OCI-LY3 (cell line): ENCODE results near the gene UPB1.

Experiments used
- EZH2phosphoT487 ChIP-seq: fragments of 200-600 bp; shearing (Covaris generic); IDR thresholded peaks from 2 replicates; pipeline ENCODE4 v1.6.1; 2018; ENCODE audit warnings: antibody characterized with exemption, mixed run types, low read depth
- TF ChIP-seq, protein P1 (sequence below): fragments of 200-600, 300-600 bp; sonication (generic); IDR thresholded peaks from 2 replicates; pipeline ENCODE4 v1.5.1; 2014; ENCODE audit warnings: antibody characterized with exemption, low read length, low read depth

DNA sequence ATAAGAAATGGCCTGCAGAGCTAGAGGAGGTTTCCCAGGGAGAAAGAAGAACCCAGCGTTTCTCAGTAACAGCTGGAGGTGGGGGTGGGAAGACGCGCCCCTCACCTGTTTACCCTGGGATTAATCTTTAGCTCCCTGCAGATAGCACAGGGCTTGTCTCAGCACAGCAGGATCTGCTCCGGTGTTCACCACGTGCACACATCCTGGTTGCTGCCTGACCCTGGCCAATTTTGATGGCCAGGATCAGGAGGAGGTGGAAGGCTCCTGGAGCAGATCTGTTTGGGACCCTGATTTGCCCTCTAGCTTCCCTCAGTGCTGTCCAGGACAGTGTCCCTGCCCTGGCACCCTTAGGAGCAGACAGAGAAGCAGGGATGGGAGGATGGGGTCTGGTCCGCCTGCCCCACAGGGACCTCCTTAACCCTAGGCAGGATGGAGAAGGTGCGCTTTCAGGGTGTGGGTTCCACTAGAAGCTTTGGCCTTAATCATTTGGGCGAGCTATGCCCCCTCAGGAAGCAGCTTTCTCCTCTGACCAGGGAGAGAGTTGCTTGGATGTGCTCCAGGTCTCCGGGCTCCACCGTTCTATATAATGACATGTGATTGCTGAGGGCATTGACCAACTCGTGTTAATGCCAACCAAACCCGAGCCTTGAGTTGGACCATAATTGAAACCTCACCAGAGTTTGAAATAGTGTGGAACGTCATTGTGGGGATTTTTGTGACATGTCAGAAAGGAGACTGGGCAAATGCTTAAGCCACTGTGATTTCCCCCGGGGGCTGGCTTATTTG lies 19.3 kb downstream of the UPB1 start:
- TF ChIP-seq, protein P1, sequence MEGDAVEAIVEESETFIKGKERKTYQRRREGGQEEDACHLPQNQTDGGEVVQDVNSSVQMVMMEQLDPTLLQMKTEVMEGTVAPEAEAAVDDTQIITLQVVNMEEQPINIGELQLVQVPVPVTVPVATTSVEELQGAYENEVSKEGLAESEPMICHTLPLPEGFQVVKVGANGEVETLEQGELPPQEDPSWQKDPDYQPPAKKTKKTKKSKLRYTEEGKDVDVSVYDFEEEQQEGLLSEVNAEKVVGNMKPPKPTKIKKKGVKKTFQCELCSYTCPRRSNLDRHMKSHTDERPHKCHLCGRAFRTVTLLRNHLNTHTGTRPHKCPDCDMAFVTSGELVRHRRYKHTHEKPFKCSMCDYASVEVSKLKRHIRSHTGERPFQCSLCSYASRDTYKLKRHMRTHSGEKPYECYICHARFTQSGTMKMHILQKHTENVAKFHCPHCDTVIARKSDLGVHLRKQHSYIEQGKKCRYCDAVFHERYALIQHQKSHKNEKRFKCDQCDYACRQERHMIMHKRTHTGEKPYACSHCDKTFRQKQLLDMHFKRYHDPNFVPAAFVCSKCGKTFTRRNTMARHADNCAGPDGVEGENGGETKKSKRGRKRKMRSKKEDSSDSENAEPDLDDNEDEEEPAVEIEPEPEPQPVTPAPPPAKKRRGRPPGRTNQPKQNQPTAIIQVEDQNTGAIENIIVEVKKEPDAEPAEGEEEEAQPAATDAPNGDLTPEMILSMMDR = no peak
- no peak for TF ChIP-seq EZH2phosphoT487
